Neuronal stem cell (in vitro differentiated cells): ENCODE data around the gene SND1.

Source experiments
- DNase-seq: peaks from one replicate; pipeline ENCODE4 v3.0.0-alpha.2; 2013; ENCODE audit warnings: low spot score
- H2AFZ ChIP-seq: one replicate; pipeline ENCODE4 v1.6.1; 2013; ENCODE audit warnings: mild to moderate bottlenecking, low read length, inconsistent platforms
- H2AK5ac ChIP-seq: 2 replicates; pipeline ENCODE4 v1.6.1; 2013; ENCODE audit warnings: low read depth, mild to moderate bottlenecking, inconsistent platforms, low read length, moderate library complexity, mixed read lengths
- H2BK120ac ChIP-seq: 2 replicates; pipeline ENCODE4 v1.6.1; 2013; ENCODE audit warnings: low read depth, mild to moderate bottlenecking, inconsistent platforms, low read length, moderate library complexity, mixed read lengths
- H2BK12ac ChIP-seq: one replicate; pipeline ENCODE4 v1.6.1; 2013; ENCODE audit warnings: low read length, inconsistent platforms
- H2BK15ac ChIP-seq: 2 replicates; pipeline ENCODE4 v1.6.1; 2013; ENCODE audit warnings: mild to moderate bottlenecking, low read length, inconsistent platforms, mixed read lengths
- H2BK5ac ChIP-seq: one replicate; pipeline ENCODE4 v1.6.1; 2013; ENCODE audit warnings: inconsistent platforms, mild to moderate bottlenecking, low read length, moderate library complexity
- H3K14ac ChIP-seq: one replicate; pipeline ENCODE4 v1.6.1; 2013; ENCODE audit warnings: low read length, inconsistent platforms
- H3K18ac ChIP-seq: 2 replicates; pipeline ENCODE4 v1.6.1; 2013; ENCODE audit warnings: low read length, inconsistent platforms
- H3K23ac ChIP-seq: 2 replicates; pipeline ENCODE4 v1.6.1; 2013; ENCODE audit warnings: low read depth, mild to moderate bottlenecking, mixed read lengths, low read length, inconsistent platforms; ENCODE audit not compliant: poor library complexity
- H3K27ac ChIP-seq: replicated peaks from 3 replicates; pipeline ENCODE4 v1.5.1; 2013; ENCODE audit warnings: low read length, inconsistent platforms
- H3K27me3 ChIP-seq, 3 experiments: 2 replicates each; pipeline ENCODE4 v1.6.1; 2013; ENCODE audit warnings: low read length in 3 of 3, mild to moderate bottlenecking in 2 of 3, inconsistent platforms in 1 of 3, low read depth in 1 of 3, mixed read lengths in 1 of 3, moderate library complexity in 1 of 3; ENCODE audit not compliant: control insufficient read depth in 3 of 3, insufficient read depth in 3 of 3
- H3K36me3 ChIP-seq, 2 donors: replicated peaks in 1 of 2; 2 replicates each; pipeline ENCODE4 v1.6.1; 2013; ENCODE audit warnings: low read length in 2 of 2; ENCODE audit not compliant: control insufficient read depth in 2 of 2, insufficient read depth in 2 of 2
- H3K4ac ChIP-seq: 2 replicates; pipeline ENCODE4 v1.6.1; 2013; ENCODE audit warnings: inconsistent platforms, mild to moderate bottlenecking, low read length, moderate library complexity
- H3K4me1 ChIP-seq, 2 donors: 1 replicate in 1 of 2; 2 replicates in 1 of 2; pipeline ENCODE4 v1.6.1; 2013; ENCODE audit warnings: low read length in 2 of 2, low read depth in 1 of 2; ENCODE audit not compliant: control insufficient read depth in 2 of 2, insufficient read depth in 1 of 2
- H3K4me2 ChIP-seq: one replicate; pipeline ENCODE4 v1.6.1; 2013; ENCODE audit warnings: mild to moderate bottlenecking, low read length, inconsistent platforms; ENCODE audit not compliant: insufficient read depth, poor library complexity, severe bottlenecking
- H3K4me3 ChIP-seq, 2 donors: 2 replicates each; pipeline ENCODE4 v1.5.1; 2013; ENCODE audit warnings: low read length in 2 of 2, mild to moderate bottlenecking in 2 of 2, inconsistent platforms in 1 of 2, moderate library complexity in 1 of 2
- H3K79me1 ChIP-seq: one replicate; pipeline ENCODE4 v1.6.1; 2013; ENCODE audit warnings: low read depth, mild to moderate bottlenecking, inconsistent platforms, low read length, moderate library complexity
- H3K9ac ChIP-seq: one replicate; pipeline ENCODE4 v1.6.1; 2013; ENCODE audit warnings: mild to moderate bottlenecking, low read depth, low read length, inconsistent platforms; ENCODE audit not compliant: poor library complexity
- H3K9me3 ChIP-seq, 2 donors: replicated peaks in 1 of 2; 2 replicates each; pipeline versions ENCODE3 to v1.6.1; 2013; ENCODE audit warnings: low read length in 2 of 2, mild to moderate bottlenecking in 2 of 2, inconsistent platforms in 1 of 2, low read depth in 1 of 2, mixed read lengths in 1 of 2, moderate library complexity in 1 of 2; ENCODE audit not compliant: control insufficient read depth in 2 of 2, insufficient read depth in 1 of 2
- H4K8ac ChIP-seq: one replicate; pipeline ENCODE4 v1.6.1; 2013; ENCODE audit warnings: low read depth, mild to moderate bottlenecking, inconsistent platforms, low read length, moderate library complexity
- H4K91ac ChIP-seq: one replicate; pipeline ENCODE4 v1.6.1; 2013; ENCODE audit warnings: low read length, low read depth, mild to moderate bottlenecking, inconsistent platforms; ENCODE audit not compliant: poor library complexity
- WGBS, 2 donors: extraction: QIAGEN DNeasy Blood & Tissue Kit; methylation state at CpG; one replicate each; pipeline ENCODE4 v1.1.7; 2013; ENCODE audit warnings: missing lambda C conversion rate in 2 of 2, mixed read lengths in 1 of 2; ENCODE audit not compliant: insufficient read length in 2 of 2, insufficient replicate concordance in 1 of 2; ENCODE audit errors: extremely low coverage in 2 of 2; 5-methylcytosine and 5-hydroxymethylcytosine counted together

SND1 gene

DNA sequence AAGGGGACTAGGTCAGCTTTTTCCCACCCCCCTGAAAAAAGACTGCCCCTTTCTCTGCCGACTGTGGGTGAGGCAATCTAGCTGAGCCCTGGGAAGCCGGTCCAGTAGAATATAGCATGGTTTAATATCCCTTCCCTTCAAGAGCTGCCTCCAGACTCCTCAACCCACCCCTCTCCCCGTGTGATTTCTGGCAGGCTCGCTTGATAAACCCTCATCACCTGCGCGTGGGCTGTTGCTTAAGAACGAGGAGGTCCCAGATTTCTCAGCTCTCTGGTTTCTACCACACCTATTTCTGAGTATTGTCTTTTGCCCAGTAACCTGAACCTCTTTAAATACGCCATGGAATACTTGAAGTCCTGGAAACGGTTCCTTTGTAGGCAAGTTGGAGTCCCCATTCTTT lies 381.3 kb downstream of the SND1 start:
- peaks cover 14% of the 10 kb centered on the region for H3K79me1 ChIP-seq
- H4K91ac ChIP-seq: no peak overlapping the region
- no CpG with 5 or more reads among the region's 9 CpGs for WGBS, 2 donors
- peaks cover 16 to 25% of the 10 kb centered on the region in 2 donors for H3K4me1 ChIP-seq
- no peak for DNase-seq
- no peak overlapping the region for H3K27ac ChIP-seq
- no peak overlapping the region for H3K4ac ChIP-seq
- no peaks in the 10 kb centered on the region for H3K27me3 ChIP-seq
- peak overlapping the region; percentile 88 for H2AFZ ChIP-seq
- H2BK5ac ChIP-seq: no peak overlapping the region
- peak overlapping the region in 1 of 2 donors; percentile 78 for H3K4me3 ChIP-seq
- H2AK5ac ChIP-seq: peak overlapping the region; percentile 48
- peaks cover 16 to 21% of the 10 kb centered on the region in 2 donors for H3K36me3 ChIP-seq
- H2BK120ac ChIP-seq: no peak overlapping the region
- H4K8ac ChIP-seq: no peak overlapping the region
- no peak overlapping the region for H3K18ac ChIP-seq
- no peak overlapping the region for H3K9ac ChIP-seq
- peak overlapping the region; percentile 81 for H3K4me2 ChIP-seq
- peak overlapping the region; percentile 40 for H2BK15ac ChIP-seq
- H3K23ac ChIP-seq: no peak overlapping the region
- H3K14ac ChIP-seq: no peak overlapping the region
- no peak overlapping the region for H2BK12ac ChIP-seq
- H3K9me3 ChIP-seq: peaks cover 2 to 14% of the 10 kb centered on the region in 2 donors

DNA sequence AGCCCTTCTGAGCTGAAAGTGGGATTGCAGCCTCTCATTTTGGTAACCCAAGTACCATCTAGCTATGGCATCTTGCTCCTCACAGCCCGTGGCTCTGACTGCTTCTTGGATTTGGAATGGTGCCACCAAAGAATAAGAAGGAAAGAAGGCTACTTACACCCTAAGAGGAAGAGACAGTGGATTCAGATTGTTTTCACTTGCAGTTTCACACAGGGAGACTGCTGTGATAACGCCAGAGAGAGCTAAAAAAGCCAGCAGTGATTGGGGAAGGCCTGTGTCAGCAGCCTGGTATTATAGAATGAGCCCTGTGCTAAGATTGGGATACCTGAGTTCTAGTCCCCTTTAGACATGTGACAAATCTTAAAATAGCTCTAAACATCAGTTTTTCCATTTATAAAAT lies 382.8 kb downstream of the SND1 start:
- no peak for DNase-seq
- H3K14ac ChIP-seq: no peak overlapping the region
- H4K91ac ChIP-seq: no peak overlapping the region
- H2AFZ ChIP-seq: no peak overlapping the region
- H3K9me3 ChIP-seq: peaks cover 0 to 5% of the 10 kb centered on the region in 2 donors
- H2AK5ac ChIP-seq: no peak overlapping the region
- WGBS, 2 donors: no CpG with 5 or more reads among the region's 2 CpGs
- H2BK120ac ChIP-seq: no peak overlapping the region
- no peak overlapping the region for H2BK12ac ChIP-seq
- H3K27me3 ChIP-seq: no peaks in the 10 kb centered on the region
- no peak overlapping the region for H3K18ac ChIP-seq
- H2BK15ac ChIP-seq: no peak overlapping the region
- no peak overlapping the region for H3K4me3 ChIP-seq
- no peak overlapping the region for H4K8ac ChIP-seq
- no peak overlapping the region for H3K23ac ChIP-seq
- no peak overlapping the region for H3K9ac ChIP-seq
- no peak overlapping the region for H3K4me2 ChIP-seq
- H3K36me3 ChIP-seq: peaks cover 3 to 7% of the 10 kb centered on the region in 2 donors
- peaks cover 3% of the 10 kb centered on the region for H3K79me1 ChIP-seq
- peaks cover 9 to 12% of the 10 kb centered on the region in 2 donors for H3K4me1 ChIP-seq
- H2BK5ac ChIP-seq: no peak overlapping the region
- H3K4ac ChIP-seq: no peak overlapping the region
- H3K27ac ChIP-seq: no peak overlapping the region

GRCh38 chr7:128035712-128036111 lies 383.7 kb downstream of the SND1 start:
- H3K4me3 ChIP-seq: no peak overlapping the region
- no peak overlapping the region for H3K27ac ChIP-seq
- no peak overlapping the region for H4K8ac ChIP-seq
- no peak overlapping the region for H2BK15ac ChIP-seq
- H4K91ac ChIP-seq: no peak overlapping the region
- peaks cover 6% of the 10 kb centered on the region in 2 donors for H3K4me1 ChIP-seq
- no peak overlapping the region for H2AK5ac ChIP-seq
- H3K79me1 ChIP-seq: no peaks in the 10 kb centered on the region
- no peaks in the 10 kb centered on the region for H3K36me3 ChIP-seq
- no peak overlapping the region for H2BK5ac ChIP-seq
- no peak overlapping the region for H2AFZ ChIP-seq
- no peak overlapping the region for H3K4ac ChIP-seq
- no CpG with 5 or more reads among the region's 3 CpGs for WGBS, 2 donors
- no peak overlapping the region for H3K23ac ChIP-seq
- no peak overlapping the region for H3K9ac ChIP-seq
- no peak overlapping the region for H2BK12ac ChIP-seq
- H3K9me3 ChIP-seq: no peaks in the 10 kb centered on the region
- no peak overlapping the region for H2BK120ac ChIP-seq
- no peak for DNase-seq
- H3K18ac ChIP-seq: no peak overlapping the region
- H3K4me2 ChIP-seq: no peak overlapping the region
- no peak overlapping the region for H3K14ac ChIP-seq
- H3K27me3 ChIP-seq: no peaks in the 10 kb centered on the region

DNA sequence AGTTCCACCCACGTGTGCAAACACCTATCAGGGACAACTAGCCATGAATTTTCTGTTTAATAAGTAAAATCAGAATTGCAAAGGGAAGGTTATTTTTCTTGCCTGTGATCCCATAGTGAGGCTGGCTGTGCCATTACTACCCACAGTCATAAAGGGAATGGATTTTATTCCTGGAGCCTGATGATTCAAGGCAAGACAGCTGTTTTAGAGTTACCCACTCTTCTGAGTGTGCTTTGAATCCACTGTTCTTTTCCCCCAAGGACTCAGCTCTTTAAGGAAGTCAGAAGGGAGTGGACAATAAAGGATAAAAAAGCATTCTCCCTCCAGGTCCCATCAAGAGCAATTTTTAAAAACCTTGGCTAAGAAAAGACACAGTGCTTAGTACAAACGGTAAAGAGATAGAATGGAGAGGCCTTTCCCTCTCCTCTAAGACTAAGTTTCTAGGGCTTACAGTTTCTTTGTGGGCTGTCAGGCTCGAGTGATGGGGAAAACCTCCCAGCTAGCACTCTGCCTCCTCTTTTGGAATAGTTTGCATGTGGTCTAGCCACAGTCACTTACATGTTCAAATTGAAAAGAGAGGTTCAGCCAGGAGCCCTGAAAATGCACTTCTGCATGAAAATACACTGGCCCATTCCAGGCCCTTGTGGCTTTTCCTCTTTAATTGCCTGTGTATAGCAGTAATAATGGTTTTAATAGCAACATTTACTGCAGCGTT lies 384.4 kb downstream of the SND1 start:
- no peak for DNase-seq
- H4K8ac ChIP-seq: no peak overlapping the region
- H3K4me1 ChIP-seq: peaks cover 6% of the 10 kb centered on the region in 2 donors
- no peak overlapping the region for H2AFZ ChIP-seq
- H3K9ac ChIP-seq: no peak overlapping the region
- no peak overlapping the region for H2BK5ac ChIP-seq
- H2BK12ac ChIP-seq: no peak overlapping the region
- H3K4me2 ChIP-seq: no peak overlapping the region
- H3K23ac ChIP-seq: no peak overlapping the region
- no peak overlapping the region for H2AK5ac ChIP-seq
- no peak overlapping the region for H3K27ac ChIP-seq
- no peaks in the 10 kb centered on the region for H3K27me3 ChIP-seq
- no peaks in the 10 kb centered on the region for H3K9me3 ChIP-seq
- no peak overlapping the region for H4K91ac ChIP-seq
- no CpG with 5 or more reads among the region's 4 CpGs for WGBS, 2 donors
- H3K14ac ChIP-seq: no peak overlapping the region
- H2BK15ac ChIP-seq: no peak overlapping the region
- H3K4ac ChIP-seq: no peak overlapping the region
- no peak overlapping the region for H3K4me3 ChIP-seq
- no peaks in the 10 kb centered on the region for H3K79me1 ChIP-seq
- no peak overlapping the region for H2BK120ac ChIP-seq
- no peak overlapping the region for H3K18ac ChIP-seq
- H3K36me3 ChIP-seq: no peaks in the 10 kb centered on the region
